Osteoblast (primary cell): ENCODE results near the gene PAF1. TPM values are rescaled to one million over a fixed set of nuclear protein-coding genes. Genes with fewer than 3 reads are reported as not detected.

Source experiments
- DNase-seq: peaks from one replicate; pipeline ENCODE4 v3.0.0; 2011; ENCODE audit warnings: low spot score, mixed read lengths; ENCODE audit not compliant: insufficient read length; ENCODE audit errors: missing footprints
- H2AFZ ChIP-seq: 2 replicates; pipeline ENCODE4 v1.6.0; 2011; ENCODE audit warnings: mild to moderate bottlenecking, low read length
- H3K27ac ChIP-seq: 2 replicates; pipeline ENCODE4 v1.5.1; 2011; ENCODE audit warnings: mild to moderate bottlenecking, low read depth, low read length, moderate library complexity
- H3K27me3 ChIP-seq: 2 replicates; pipeline ENCODE4 v1.6.0; 2012; ENCODE audit warnings: mild to moderate bottlenecking, control low read depth, inconsistent platforms, low read length, moderate library complexity; ENCODE audit not compliant: insufficient read depth
- H3K36me3 ChIP-seq: 2 replicates; pipeline ENCODE4 v1.5.1; 2011; ENCODE audit warnings: mild to moderate bottlenecking, low read length, control low read depth, moderate library complexity; ENCODE audit not compliant: insufficient read depth
- H3K4me1 ChIP-seq: 2 replicates; pipeline ENCODE4 v1.5.1; 2011; ENCODE audit warnings: mild to moderate bottlenecking, low read length, control low read depth, moderate library complexity; ENCODE audit not compliant: insufficient read depth
- H3K4me2 ChIP-seq: 2 replicates; pipeline ENCODE4 v1.6.0; 2011; ENCODE audit warnings: mild to moderate bottlenecking, low read length; ENCODE audit not compliant: insufficient read depth
- H3K4me3 ChIP-seq: fragments of 200-600 bp; sonication (generic); 3 replicates; pipeline ENCODE4 v1.5.1; 2012; ENCODE audit warnings: mild to moderate bottlenecking, low read length, inconsistent platforms; ENCODE audit not compliant: insufficient read depth
- H3K79me2 ChIP-seq: 2 replicates; pipeline ENCODE4 v1.6.0; 2012; ENCODE audit warnings: mild to moderate bottlenecking, low read length, control low read depth, inconsistent platforms; ENCODE audit not compliant: insufficient read depth
- H3K9me3 ChIP-seq: 2 replicates; pipeline ENCODE4 v1.5.1; 2011; ENCODE audit warnings: low read depth, low read length, control low read depth
- H4K20me1 ChIP-seq: 2 replicates; pipeline ENCODE4 v1.6.0; 2012; ENCODE audit warnings: mild to moderate bottlenecking, low read length, control low read depth; ENCODE audit not compliant: insufficient read depth
- total RNA-seq: library from RNA; depleted of rRNA; stranded (reverse); fragments of >200 nt; gene quantifications from 2 replicates; pipeline ENCODE4 v1.2.3, GENCODE V29; 2012
- TF ChIP-seq, protein P1 (sequence below): IDR thresholded peaks from 2 replicates; pipeline ENCODE4 v1.5.1; 2011; ENCODE audit warnings: mild to moderate bottlenecking, low read depth, low read length, moderate library complexity; ENCODE audit errors: extremely low read depth

PAF1 gene
- total RNA-seq, 1 donor, result 29.3 TPM

DNA sequence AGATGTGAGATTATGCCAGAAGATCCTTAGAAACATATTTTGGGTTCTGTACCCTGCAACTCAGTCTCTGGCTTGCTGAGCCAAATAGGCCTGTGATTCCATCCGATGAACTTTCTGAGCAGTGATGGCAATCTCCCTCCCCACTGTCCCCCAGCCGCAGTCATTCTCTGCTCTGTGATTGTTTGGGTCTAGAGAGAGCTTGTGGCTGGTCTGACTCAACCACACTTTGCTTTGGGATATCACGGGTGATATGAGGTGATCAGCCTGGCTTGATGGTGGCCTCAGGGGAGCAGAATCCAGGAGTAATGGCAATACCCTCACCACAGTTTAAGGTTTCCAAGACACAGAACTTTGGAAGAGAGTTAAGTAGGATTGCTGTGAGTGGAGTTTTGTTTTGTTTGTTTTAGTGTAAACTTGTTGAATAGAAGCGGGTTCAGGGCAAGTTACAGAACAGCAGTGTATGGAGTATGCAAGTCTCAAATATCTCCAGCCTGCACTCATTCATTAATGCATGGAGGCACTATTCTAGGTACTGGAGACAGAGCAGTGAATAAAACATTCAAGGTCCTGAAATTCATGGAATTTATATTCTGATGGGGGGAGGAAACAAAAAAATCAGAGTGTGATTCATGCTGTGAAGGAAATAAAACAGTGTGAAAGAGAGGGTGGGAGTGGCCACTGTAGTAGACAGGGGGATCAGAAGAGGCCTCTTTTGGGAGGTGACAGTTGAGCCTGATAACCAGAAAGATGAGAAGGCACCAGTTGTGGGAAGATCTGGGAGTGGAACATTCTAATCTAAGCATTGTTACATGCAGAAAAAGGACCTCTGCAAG is 43.4 kb downstream of the PAF1 start:
- Histone ChIP-seq H4K20me1 (peaks cover 49% of the 10 kb centered on the region), H3K27me3 (no peaks in the 10 kb centered on the region), H3K36me3 (peaks cover 30% of the 10 kb centered on the region), H2AFZ (no peak overlapping the region), H3K4me2 (peak overlapping the region; percentile 3), H3K4me3 (no peak overlapping the region), H3K9me3 (no peaks in the 10 kb centered on the region), H3K4me1 (peaks cover 42% of the 10 kb centered on the region), H3K27ac (peak overlapping the region; percentile 52), H3K79me2 (peaks cover 98% of the 10 kb centered on the region)
- TF ChIP-seq, protein P1, sequence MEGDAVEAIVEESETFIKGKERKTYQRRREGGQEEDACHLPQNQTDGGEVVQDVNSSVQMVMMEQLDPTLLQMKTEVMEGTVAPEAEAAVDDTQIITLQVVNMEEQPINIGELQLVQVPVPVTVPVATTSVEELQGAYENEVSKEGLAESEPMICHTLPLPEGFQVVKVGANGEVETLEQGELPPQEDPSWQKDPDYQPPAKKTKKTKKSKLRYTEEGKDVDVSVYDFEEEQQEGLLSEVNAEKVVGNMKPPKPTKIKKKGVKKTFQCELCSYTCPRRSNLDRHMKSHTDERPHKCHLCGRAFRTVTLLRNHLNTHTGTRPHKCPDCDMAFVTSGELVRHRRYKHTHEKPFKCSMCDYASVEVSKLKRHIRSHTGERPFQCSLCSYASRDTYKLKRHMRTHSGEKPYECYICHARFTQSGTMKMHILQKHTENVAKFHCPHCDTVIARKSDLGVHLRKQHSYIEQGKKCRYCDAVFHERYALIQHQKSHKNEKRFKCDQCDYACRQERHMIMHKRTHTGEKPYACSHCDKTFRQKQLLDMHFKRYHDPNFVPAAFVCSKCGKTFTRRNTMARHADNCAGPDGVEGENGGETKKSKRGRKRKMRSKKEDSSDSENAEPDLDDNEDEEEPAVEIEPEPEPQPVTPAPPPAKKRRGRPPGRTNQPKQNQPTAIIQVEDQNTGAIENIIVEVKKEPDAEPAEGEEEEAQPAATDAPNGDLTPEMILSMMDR, result no peak
- peak; percentile 85 for DNase-seq

DNA sequence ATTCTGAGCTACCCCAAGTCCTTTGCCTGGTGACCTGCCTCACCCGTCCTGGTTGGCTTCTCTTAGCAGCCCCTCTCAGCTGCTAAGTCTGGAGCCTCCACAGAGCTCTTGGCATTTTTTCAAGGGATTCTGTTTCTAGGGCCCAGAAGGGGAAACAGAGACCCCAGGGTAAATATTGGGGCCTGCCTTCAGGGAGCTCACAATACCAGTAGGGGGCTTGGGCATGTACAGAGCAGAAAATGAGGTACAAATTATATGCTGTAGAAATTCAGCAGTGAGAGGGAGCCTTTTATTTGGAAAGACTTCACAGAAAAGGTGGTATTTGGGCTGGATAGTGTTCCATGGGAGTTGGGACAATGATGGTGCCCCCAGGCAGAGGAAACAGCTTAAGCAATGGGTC is 45.0 kb downstream of the PAF1 start:
- Histone ChIP-seq H4K20me1 (peaks cover 45% of the 10 kb centered on the region), H3K27me3 (no peaks in the 10 kb centered on the region), H2AFZ (no peak overlapping the region), H3K79me2 (peaks cover 84% of the 10 kb centered on the region), H3K4me3 (no peak overlapping the region), H3K27ac (peak overlapping the region; percentile 31), H3K36me3 (peaks cover 22% of the 10 kb centered on the region), H3K9me3 (no peaks in the 10 kb centered on the region), H3K4me2 (no peak overlapping the region), H3K4me1 (peaks cover 27% of the 10 kb centered on the region)
- TF ChIP-seq, protein P1, result peak; percentile 20
- DNase-seq, result no peak

DNA sequence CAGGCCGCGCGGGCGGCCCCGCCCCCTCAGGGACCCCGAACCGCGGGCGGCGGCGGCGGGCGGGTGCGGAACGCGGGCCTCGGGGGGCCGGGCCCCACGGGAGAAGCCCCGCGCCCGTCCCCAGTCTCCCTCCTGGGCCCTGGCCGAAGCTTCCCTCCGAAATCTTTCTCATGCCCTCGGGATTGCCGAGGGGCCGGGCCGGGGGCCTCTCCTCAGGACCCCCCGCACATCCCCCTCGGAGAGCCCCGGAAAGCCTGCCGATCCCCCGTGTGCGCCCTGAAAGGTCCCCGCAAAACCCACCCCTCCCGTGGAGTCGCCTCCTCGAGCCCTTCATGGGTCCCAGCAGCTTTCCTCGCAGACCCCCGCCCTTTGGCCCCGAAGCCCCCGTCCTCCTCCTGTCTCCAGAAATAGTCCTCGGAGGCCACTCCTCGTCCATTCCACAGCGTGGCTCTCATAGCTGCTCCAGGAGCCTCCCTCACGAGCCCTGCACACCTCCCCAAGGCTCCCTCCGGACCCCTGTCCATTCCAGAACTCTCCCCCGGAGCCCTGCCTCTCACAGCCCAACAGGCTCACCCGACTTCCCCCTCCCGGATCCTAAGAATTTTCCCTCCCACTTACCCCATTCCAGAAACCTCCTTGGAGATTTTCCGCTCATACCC is 48.1 kb downstream of the PAF1 start:
- H2AFZ ChIP-seq, result no peak overlapping the region
- H4K20me1 ChIP-seq, result peaks cover 23% of the 10 kb centered on the region
- peak; percentile 92 for DNase-seq
- H3K27ac ChIP-seq, result peak overlapping the region; percentile 74
- no peaks in the 10 kb centered on the region for H3K9me3 ChIP-seq
- peaks cover 25% of the 10 kb centered on the region for H3K4me1 ChIP-seq
- H3K79me2 ChIP-seq, result peaks cover 58% of the 10 kb centered on the region
- no peaks in the 10 kb centered on the region for H3K27me3 ChIP-seq
- no peaks in the 10 kb centered on the region for H3K36me3 ChIP-seq
- TF ChIP-seq, protein P1, result no peak
- peak overlapping the region; percentile 87 for H3K4me2 ChIP-seq
- H3K4me3 ChIP-seq, result peak overlapping the region; percentile 85
